ENCODE data around the gene ATP9A. TPM values are rescaled to one million over a fixed set of nuclear protein-coding genes. Genes with fewer than 3 reads are reported as not detected.
A peak's percentile ranks its signal among the peaks of the same experiment; 100 is the strongest.

The ATP9A gene
- total RNA-seq, 1 experiment from 2014 or later, result 16.8 TPM

- H3K36me3 ChIP-seq (ENCODE audit: control insufficient read depth in 1 of 2, insufficient read depth in 2 of 2, low read length in 2 of 2), result no peaks in the 10 kb centered on the region
- ATAC-seq (peak; percentile 95), DNase-seq (ENCODE audit: low read depth, low spot score) (peak; percentile 85)
- H3K79me2 ChIP-seq (ENCODE audit: insufficient read depth, low read length), result no peaks in the 10 kb centered on the region; the same call in 1 of the 2 replicates
- H3K4me3 ChIP-seq (replicated peaks in 1 of 2; ENCODE audit: low read depth in 1 of 2, low read length in 2 of 2), result peak overlapping the region; percentile 74 to 88
- H3K27me3 ChIP-seq (ENCODE audit: insufficient read depth, low read length), result no peaks in the 10 kb centered on the region
- ChIA-PET CTCF (interaction anchor here (1.5 kb wide), 1 partner anchor 294 kb away, joined by 4 read pairs; no protein-coding TSS in a partner anchor), RAD21 (ENCODE audit: low non-redundant PET in 1 of 2, low total read pairs in 2 of 2, uncharacterized antibody in 2 of 2, unreplicated experiment in 2 of 2) (interaction anchor here (0.6 to 0.7 kb wide), 3 partner anchors 14 to 1788 kb away, joined by 3 to 5 read pairs (median 3); no protein-coding TSS in a partner anchor), POLR2A (interaction anchor here (0.6 to 1.4 kb wide), 3 partner anchors 15 to 406 kb away, joined by 3 to 10 read pairs (median 5); no protein-coding TSS in a partner anchor)
- H2AFZ ChIP-seq (ENCODE audit: low read depth, low read length, poor library complexity, severe bottlenecking), result peak overlapping the region; percentile 32
- H3K9ac ChIP-seq (ENCODE audit: low read length), result peak overlapping the region; percentile 91
- peak overlapping the region; percentile 94 for H3K4me2 ChIP-seq (ENCODE audit: low read length)
- H3K27ac ChIP-seq (ENCODE audit: low read depth, low read length), result peak overlapping the region; percentile 89
- H3K9me3 ChIP-seq (ENCODE audit: control insufficient read depth in 1 of 2, insufficient read depth in 1 of 2, low read depth in 1 of 2, low read length in 2 of 2), result no peaks in the 10 kb centered on the region
- H4K20me1 ChIP-seq (ENCODE audit: insufficient read depth), result no peaks in the 10 kb centered on the region
- H3K9me2 ChIP-seq (ENCODE audit: insufficient read depth), result no peaks in the 10 kb centered on the region
- intact Hi-C loops (cut with micrococcal nuclease), result loop anchor here (2.0 kb wide), 1 partner anchor 28 kb away; no protein-coding TSS in a partner anchor
- BruUV-seq (replicated peaks), result TSS peak; percentile 91
- H3K4me1 ChIP-seq (ENCODE audit: control insufficient read depth in 1 of 2, insufficient read depth in 2 of 2, low read length in 2 of 2), result peaks cover 23 to 45% of the 10 kb centered on the region in 2 experiments
- TF ChIP-seq ZNF274 (IDR thresholded peaks at IDR 0.05; ENCODE audit: low read depth, low read length) (no peak), JUND (IDR thresholded peaks at IDR 0.05) (no peak), ELF1 (IDR thresholded peaks at IDR 0.05; ENCODE audit: borderline replicate concordance, low read depth) (no peak), EZH2 (IDR thresholded peaks at IDR 0.05) (no peak), CTCF (IDR thresholded peaks at IDR 0.05 in 2 of 3, conservative IDR thresholded peaks at IDR 0.05 in 1 of 3; ENCODE audit: borderline replicate concordance in 1 of 3, insufficient read depth in 1 of 3, low read depth in 2 of 3, low read length in 2 of 3) (peak in 2 of 3 experiments; percentile 33 to 45; a peak in 4 of 6 replicates), ZBTB33 (IDR thresholded peaks at IDR 0.05; ENCODE audit: extremely low read depth, insufficient replicate concordance, low read length) (no peak), SRF (IDR thresholded peaks at IDR 0.05; ENCODE audit: low read depth) (no peak), CEBPB (IDR thresholded peaks at IDR 0.05; ENCODE audit: low read depth) (no peak), REST (IDR thresholded peaks at IDR 0.05; ENCODE audit: low read depth) (no peak), SIN3A (IDR thresholded peaks at IDR 0.05; ENCODE audit: low read depth) (peak; percentile 54; the same call in 1 of the 2 replicates), EGR1 (IDR thresholded peaks at IDR 0.05; ENCODE audit: low read depth) (0 out of 2 replicates have a peak, but pooled peaks have one; percentile 37), POLR2A (IDR thresholded peaks at IDR 0.05; ENCODE audit: borderline replicate concordance, extremely low read depth, insufficient read depth, insufficient read length) (peak; percentile 50), ATF3 (IDR thresholded peaks at IDR 0.05) (no peak), FOSL1 (IDR thresholded peaks at IDR 0.05; ENCODE audit: low read depth) (no peak), EZH2phosphoT487 (IDR thresholded peaks at IDR 0.05; ENCODE audit: borderline replicate concordance) (no peak), CBX3 (IDR thresholded peaks at IDR 0.05; ENCODE audit: low read depth) (no peak), POLR2AphosphoS5 (IDR thresholded peaks at IDR 0.05; ENCODE audit: low read depth, low read length) (peak; percentile 76), MAX (IDR thresholded peaks at IDR 0.05) (no peak)
Measured at GRCh38 chr20:51766994-51767866, 960 bp downstream of the ATP9A start.

Measured in HCT116 (cell line).